Sigmoid colon (tissue), 3 donors: Measurements from ENCODE around the gene COLEC11.

ENCODE experiments used
- CTCF ChIP-seq, 4 experiments: fragments of 450-650 bp in 3 of 4; fragments of 200-600 bp in 1 of 4; IDR thresholded peaks; one replicate each; pipeline ENCODE4 v1.5.1; 2016 to 2019; ENCODE audit warnings: antibody characterized with exemption in 4 of 4, mild to moderate bottlenecking in 3 of 4, moderate library complexity in 2 of 4
- POLR2A ChIP-seq, 2 donors: fragments of 450-650 bp; IDR thresholded peaks; one replicate each; pipeline ENCODE4 v1.6.1; 2016; ENCODE audit warnings: antibody characterized with exemption in 2 of 2, mild to moderate bottlenecking in 2 of 2, moderate library complexity in 2 of 2

GRCh38 chr2:3566806-3567205 lies 28.1 kb upstream of the COLEC11 start:
- TF ChIP-seq CTCF (IDR thresholded peaks at IDR 0.05): no peak
- TF ChIP-seq POLR2A (IDR thresholded peaks at IDR 0.05): no peak
